GM12878 (cell line): ENCODE data around the gene LCMT1. TPM values are rescaled to one million over a fixed set of nuclear protein-coding genes. Genes with fewer than 3 reads are reported as not detected.

Experiments used
- ATAC-seq: fragments of 200-7000 bp; cut with Tn5 transposase; 3 replicates; pipeline ENCODE4 v1.9.1; 2020; ENCODE audit warnings: mild to moderate bottlenecking, moderate library complexity
- BruUV-seq: library from RNA; stranded (reverse); fragments of 400-500 nt; replicated peaks from 2 replicates; lab custom pipeline; 2021; lab: Mats Ljungman, UMichigan
- CTCF ChIA-PET: fragments of 300-600 bp; sonication (Branson Sonifier 250); formaldehyde crosslinking; extraction: SDS; loops from one replicate; lab custom pipeline; 2021; ENCODE audit warnings: inconsistent platforms; lab: Yijun Ruan, JAX
- POLR2A ChIA-PET: fragments of 350-600 bp; formaldehyde crosslinking; extraction: SDS; loops from one replicate; lab custom pipeline; 2021; ENCODE audit warnings: inconsistent platforms; lab: Charles Lee
- RAD21 ChIA-PET: fragments of 300-600 bp; sonication (Branson Sonifier 250); formaldehyde crosslinking; loops from one replicate; lab custom pipeline; 2023; ENCODE audit warnings: antibody characterized with exemption; ENCODE audit not compliant: unreplicated experiment; lab: Charles Lee
- SMC1A ChIA-PET: fragments of 300-600 bp; sonication (Branson Sonifier 250); formaldehyde crosslinking; loops from one replicate; lab custom pipeline; 2023; ENCODE audit not compliant: unreplicated experiment, uncharacterized antibody; lab: Charles Lee
- DNase-seq: peaks from one replicate; pipeline ENCODE4 v3.0.0-alpha.2; 2011; ENCODE audit warnings: low read depth, low spot score
- FAIRE-seq: peaks from 3 replicates; lab custom pipeline; 2011; peaks lifted over from hg19 to GRCh38; lab: Jason Lieb, UNC
- H2AFZ ChIP-seq: 2 replicates; pipeline ENCODE4 v1.6.0; 2011; ENCODE audit warnings: low read depth, low read length, control low read depth; ENCODE audit not compliant: control insufficient read depth
- H3K27ac ChIP-seq: 2 replicates; pipeline ENCODE4 v1.5.1; 2011; ENCODE audit warnings: control low read depth; ENCODE audit not compliant: control insufficient read depth, insufficient read depth
- H3K27me3 ChIP-seq, 2 experiments: replicated peaks in 1 of 2; 2 replicates each; pipeline versions ENCODE4 v1.6.0 to v1.6.1; 2011; ENCODE audit warnings: low read length in 1 of 2; ENCODE audit not compliant: control insufficient read depth in 2 of 2, insufficient read depth in 2 of 2
- H3K36me3 ChIP-seq, 2 experiments: 2 replicates each; pipeline ENCODE4 v1.5.1; 2011; ENCODE audit warnings: low read length in 1 of 2; ENCODE audit not compliant: control insufficient read depth in 2 of 2, insufficient read depth in 2 of 2
- H3K4me1 ChIP-seq: 2 replicates; pipeline ENCODE4 v1.6.1; 2011; ENCODE audit warnings: mild to moderate bottlenecking, low read length, moderate library complexity, mixed read lengths; ENCODE audit not compliant: control insufficient read depth, insufficient read depth
- H3K4me2 ChIP-seq: 2 replicates; pipeline ENCODE4 v1.6.0; 2011; ENCODE audit warnings: control low read depth; ENCODE audit not compliant: control insufficient read depth, insufficient read depth
- H3K4me3 ChIP-seq: fragments of 200-600 bp; sonication (generic); 2 replicates; pipeline ENCODE4 v1.5.1; 2016
- H3K79me2 ChIP-seq: 2 replicates; pipeline ENCODE4 v1.6.0; 2011; ENCODE audit warnings: low read length; ENCODE audit not compliant: control insufficient read depth, insufficient read depth
- H3K9ac ChIP-seq: 2 replicates; pipeline ENCODE4 v1.8.0; 2011; ENCODE audit warnings: low read length, control low read depth, mixed read lengths; ENCODE audit not compliant: control insufficient read depth, insufficient read depth
- H3K9me3 ChIP-seq: replicated peaks from 3 replicates; pipeline ENCODE4 v1.5.1; 2011; ENCODE audit warnings: mild to moderate bottlenecking, low read length; ENCODE audit not compliant: control insufficient read depth, insufficient read depth
- H4K20me1 ChIP-seq: 2 replicates; pipeline ENCODE4 v1.6.0; 2011; ENCODE audit not compliant: control insufficient read depth, insufficient read depth
- ASH2L ChIP-seq: fragments of 300-600, 200-600 bp; sonication (generic); IDR thresholded peaks from 2 replicates; pipeline ENCODE4 v1.6.1; 2017; ENCODE audit warnings: low read depth, mild to moderate bottlenecking, borderline replicate concordance
- CREB1 ChIP-seq: IDR thresholded peaks from 2 replicates; pipeline ENCODE4 v1.6.1; 2012; ENCODE audit warnings: low read depth, mild to moderate bottlenecking, inconsistent platforms
- CTCF ChIP-seq, 3 experiments: IDR thresholded peaks in 2 of 3; conservative IDR thresholded peaks in 1 of 3; 2 replicates each; pipeline ENCODE4 v1.5.1; 2011; ENCODE audit warnings: low read depth in 3 of 3, low read length in 3 of 3, mild to moderate bottlenecking in 3 of 3, control low read depth in 2 of 3, moderate library complexity in 2 of 3, inconsistent platforms in 1 of 3, mixed read lengths in 1 of 3; ENCODE audit not compliant: control insufficient read depth in 2 of 3, insufficient read depth in 1 of 3; ENCODE audit errors: extremely low read depth in 1 of 3
- MEF2B ChIP-seq: fragments of 450-650 bp; IDR thresholded peaks from 2 replicates; pipeline ENCODE4 v1.6.1; 2018; ENCODE audit warnings: mild to moderate bottlenecking, moderate library complexity; ENCODE audit not compliant: partially characterized antibody, poor library complexity, severe bottlenecking
- MTA3 ChIP-seq: IDR thresholded peaks from 2 replicates; pipeline ENCODE4 v1.6.1; 2012; ENCODE audit warnings: low read length, inconsistent platforms, borderline replicate concordance
- TCF3 ChIP-seq: IDR thresholded peaks from 2 replicates; pipeline ENCODE4 v1.6.1; 2012; ENCODE audit warnings: low read depth, mild to moderate bottlenecking, low read length, borderline replicate concordance; ENCODE audit not compliant: insufficient read depth
- TCF7 ChIP-seq: IDR thresholded peaks from 2 replicates; pipeline ENCODE4 v1.6.1; 2014; ENCODE audit warnings: antibody characterized with exemption, borderline replicate concordance
- ZBTB4 ChIP-seq: fragments of 450-650 bp; formaldehyde crosslinking; IDR thresholded peaks from 2 replicates; pipeline ENCODE4 v1.4.0; 2022; ENCODE audit warnings: mild to moderate bottlenecking, moderate library complexity
- WGBS: methylation state at CpG from one replicate; pipeline ENCODE4 v1.1.6; 2016; ENCODE audit warnings: low lambda C conversion rate; ENCODE audit not compliant: insufficient replicate concordance, insufficient coverage; ENCODE audit errors: missing lambda C conversion rate; 5-methylcytosine and 5-hydroxymethylcytosine counted together
- in situ Hi-C: fragments of 300-500 bp; cut with MboI; formaldehyde crosslinking; loops from 9 replicates; pipeline ENCODE4 v1.14.3; 2018; ENCODE audit warnings: mixed read lengths
- intact Hi-C: fragments of 100-400 bp; cut with micrococcal nuclease; formaldehyde crosslinking; loops from one replicate; pipeline ENCODE4 v1.14.2; 2022; ENCODE audit not compliant: unreplicated experiment
- polyA plus RNA-seq, 11 experiments: library from polyadenylated mRNA; depleted of rRNA in 4 of 11; unstranded in 6 of 11; stranded (reverse) in 5 of 11; fragments of >200 nt; fragmentation: Nextera tagmentation in 4 of 11; fragmentation: Illumina TruSeq in 1 of 11; extraction: Ambion mirVana in 4 of 11; extraction: Trizol in 1 of 11; gene quantifications; 1 replicate in 1 of 11; 2 replicates in 10 of 11; pipeline versions ENCODE4 v1.2.1 to v1.2.3, GENCODE V29; 2011 to 2016; ENCODE audit warnings: inconsistent platforms in 2 of 11, missing spikeins in 2 of 11, low read depth in 1 of 11
- total RNA-seq, 4 experiments: library from RNA; depleted of rRNA in 3 of 4; stranded (reverse); fragments of >200 nt in 3 of 4; fragmentation: Illumina TruSeq in 1 of 4; extraction: Trizol in 1 of 4; gene quantifications; 2 replicates each; pipeline versions ENCODE4 v1.2.1 to v1.2.3, GENCODE V29; 2013 to 2021

LCMT1 gene
- total and polyA plus RNA-seq, 10 of the 15 experiments (the other 5 are each of a cell fraction or from before 2014, with no cell fraction given) = 19.7 to 51.2 (median 32.6) TPM

GRCh38 chr16:25157271-25157875 lies 45.8 kb downstream of the LCMT1 start:
- Histone ChIP-seq H3K27ac (no peak overlapping the region), H4K20me1 (no peaks in the 10 kb centered on the region), H3K4me2 (no peak overlapping the region), H3K9me3 (no peaks in the 10 kb centered on the region), H2AFZ (no peak overlapping the region), H3K4me3 (no peak overlapping the region), H3K36me3 (peaks cover 3 to 4% of the 10 kb centered on the region in 2 experiments; a peak in 3 of 4 replicates), H3K4me1 (no peaks in the 10 kb centered on the region), H3K79me2 (no peaks in the 10 kb centered on the region), H3K27me3 (no peaks in the 10 kb centered on the region), H3K9ac (no peak overlapping the region)
- WGBS = 93% methylated on average over 8 of the region's 8 CpGs
- BruUV-seq = no TSS peak
- DNase-seq (no peak), FAIRE-seq (no peak), ATAC-seq (no peak)
- TF ChIP-seq CREB1 (no peak), MEF2B (no peak), TCF3 (no peak), MTA3 (no peak), ZBTB4 (CRISPR knock-in tag) (no peak), TCF7 (no peak), ASH2L (no peak), CTCF (IDR thresholded peaks at IDR 0.05 in 2 of 3, conservative IDR thresholded peaks at IDR 0.05 in 1 of 3; ENCODE audit: control insufficient read depth in 2 of 3, extremely low read depth in 1 of 3, insufficient read depth in 1 of 3, low read depth in 3 of 3, low read length in 3 of 3) (no peak)
- ChIA-PET CTCF (interaction anchor here (1.1 kb wide), 1 partner anchor 68 kb away, joined by 3 read pairs; no protein-coding TSS in a partner anchor), POLR2A (no interaction called here), SMC1A (interaction anchor here (1.0 kb wide), 1 partner anchor 44 kb away, joined by 3 read pairs; no protein-coding TSS in a partner anchor), RAD21 (no interaction called here)
- in situ Hi-C loops (no loop called here), intact Hi-C loops (no loop called here)
